Glutamatergic neuron (in vitro differentiated cells): ENCODE results near the gene SRCIN1. TPM values are rescaled to one million over a fixed set of nuclear protein-coding genes. Genes with fewer than 3 reads are reported as not detected.

Experiments
- DNase-seq: peaks from one replicate; pipeline ENCODE4 v3.0.0; 2022
- H3K27ac Mint-ChIP-seq: one replicate; pipeline ENCODE4 v1.8.0; 2020; ENCODE audit warnings: mild to moderate bottlenecking, mixed read lengths, inconsistent platforms; ENCODE audit not compliant: unreplicated experiment
- H3K27me3 Mint-ChIP-seq: one replicate; pipeline ENCODE4 v1.8.0; 2020; ENCODE audit warnings: mild to moderate bottlenecking, moderate library complexity, mixed read lengths, inconsistent platforms; ENCODE audit not compliant: unreplicated experiment
- H3K36me3 Mint-ChIP-seq: one replicate; pipeline ENCODE4 v1.8.0; 2020; ENCODE audit warnings: mild to moderate bottlenecking, mixed read lengths, inconsistent platforms; ENCODE audit not compliant: unreplicated experiment
- H3K4me1 Mint-ChIP-seq: one replicate; pipeline ENCODE4 v1.8.0; 2020; ENCODE audit warnings: mild to moderate bottlenecking, low read depth, mixed read lengths, inconsistent platforms; ENCODE audit not compliant: unreplicated experiment
- H3K4me3 Mint-ChIP-seq: one replicate; pipeline ENCODE4 v1.8.0; 2020; ENCODE audit warnings: mild to moderate bottlenecking, mixed read lengths, inconsistent platforms; ENCODE audit not compliant: unreplicated experiment
- H3K9me3 Mint-ChIP-seq: one replicate; pipeline ENCODE4 v1.8.0; 2020; ENCODE audit warnings: mild to moderate bottlenecking, moderate library complexity, mixed read lengths, inconsistent platforms; ENCODE audit not compliant: unreplicated experiment
- CTCF ChIP-seq: fragments of 200-600 bp; sonication (generic); IDR thresholded peaks from one replicate; pipeline ENCODE4 v1.5.0; 2021; ENCODE audit not compliant: partially characterized antibody, unreplicated experiment
- total RNA-seq: library from RNA; stranded (reverse); fragmentation: NEBNext Ultra II Directional; extraction: Animal tissue kit (Norgen Biotek cat#: 25700); gene quantifications from one replicate; pipeline ENCODE4 v1.2.1, GENCODE V29; 2021; ENCODE audit not compliant: unreplicated experiment

SRCIN1 gene
- total RNA-seq, 1 donor from 2014 or later, result 20.8 TPM

GRCh38 chr17:38549285-38549684 is 56.5 kb downstream of the SRCIN1 start:
- no peak for DNase-seq
- Mint-ChIP-seq H3K27me3 (peaks cover 10% of the 10 kb centered on the region), H3K27ac (no peak overlapping the region), H3K36me3 (peaks cover 5% of the 10 kb centered on the region), H3K9me3 (peaks cover 3% of the 10 kb centered on the region), H3K4me1 (no peaks in the 10 kb centered on the region), H3K4me3 (no peak overlapping the region)
- no peak for TF ChIP-seq CTCF

- Mint-ChIP-seq H3K27ac (no peak overlapping the region), H3K4me1 (no peaks in the 10 kb centered on the region), H3K36me3 (peaks cover 5% of the 10 kb centered on the region), H3K9me3 (peaks cover 3% of the 10 kb centered on the region), H3K4me3 (no peak overlapping the region), H3K27me3 (peaks cover 15% of the 10 kb centered on the region)
- no peak for DNase-seq
- TF ChIP-seq CTCF, result no peak
Measured at GRCh38 chr17:38547444-38547843, 58.3 kb downstream of the SRCIN1 start.

- no peak for DNase-seq
Measured at GRCh38 chr17:38546396-38546795, 59.4 kb downstream of the SRCIN1 start.

GRCh38 chr17:38545531-38546225 is 60.1 kb downstream of the SRCIN1 start:
- Mint-ChIP-seq H3K9me3 (peaks cover 4% of the 10 kb centered on the region), H3K36me3 (no peaks in the 10 kb centered on the region), H3K4me1 (peaks cover 2% of the 10 kb centered on the region), H3K4me3 (no peak overlapping the region), H3K27ac (no peak overlapping the region), H3K27me3 (peaks cover 17% of the 10 kb centered on the region)
- TF ChIP-seq CTCF, result no peak
- DNase-seq, result no peak

More at GRCh38 chr17:38546396-38546795, 59.4 kb downstream of the SRCIN1 start:
- Mint-ChIP-seq H3K4me3 (no peak overlapping the region), H3K9me3 (peaks cover 4% of the 10 kb centered on the region), H3K36me3 (peaks cover 2% of the 10 kb centered on the region), H3K27me3 (peaks cover 17% of the 10 kb centered on the region), H3K27ac (no peak overlapping the region), H3K4me1 (peaks cover 2% of the 10 kb centered on the region)
- TF ChIP-seq CTCF, result no peak

GRCh38 chr17:38544839-38545209 is 60.9 kb downstream of the SRCIN1 start:
- H3K27me3 Mint-ChIP-seq, result peaks cover 14% of the 10 kb centered on the region
- DNase-seq, result no peak
- peaks cover 3% of the 10 kb centered on the region for H3K4me1 Mint-ChIP-seq
- no peak for TF ChIP-seq CTCF
- H3K36me3 Mint-ChIP-seq, result no peaks in the 10 kb centered on the region
- peaks cover 4% of the 10 kb centered on the region for H3K9me3 Mint-ChIP-seq
- no peak overlapping the region for H3K27ac Mint-ChIP-seq
- no peak overlapping the region for H3K4me3 Mint-ChIP-seq
